B cell (primary cell): Measurements from ENCODE around the gene FMN2.

Source experiments
- CTCF ChIP-seq: fragments of 200-600 bp; IDR thresholded peaks from one replicate; pipeline ENCODE4 v1.8.0; 2022; ENCODE audit warnings: antibody characterized with exemption, mild to moderate bottlenecking
- EZH2 ChIP-seq: IDR thresholded peaks from 2 replicates; pipeline ENCODE4 v1.6.1; 2012; ENCODE audit warnings: borderline replicate concordance, low read depth, mild to moderate bottlenecking, moderate library complexity, low read length; ENCODE audit not compliant: insufficient read depth, poor library complexity, severe bottlenecking

- no peak for TF ChIP-seq CTCF
- no peak for TF ChIP-seq EZH2
These were observed 193.9 kb downstream of the FMN2 start for GRCh38 chr1:240285540-240285939.
